Keratinocyte (primary cell): ENCODE measurements around the gene DMKN. TPM values are rescaled to one million over a fixed set of nuclear protein-coding genes. Genes with fewer than 3 reads are reported as not detected.

ENCODE experiments used
- DNase-seq: peaks from one replicate; pipeline ENCODE4 v3.0.0-alpha.2; 2011; ENCODE audit warnings: low read depth, missing footprints, low spot score
- FAIRE-seq: peaks from 2 replicates; lab custom pipeline; 2011; peaks lifted over from hg19 to GRCh38; lab: Jason Lieb, UNC
- H2AFZ ChIP-seq: 2 replicates; pipeline ENCODE4 v1.6.0; 2012; ENCODE audit warnings: low read length, control low read depth, inconsistent platforms; ENCODE audit not compliant: control insufficient read depth
- H3K27ac ChIP-seq: 2 replicates; pipeline ENCODE4 v1.5.1; 2011; ENCODE audit warnings: low read length; ENCODE audit not compliant: control insufficient read depth, insufficient read depth
- H3K27me3 ChIP-seq: 3 replicates; pipeline ENCODE4 v1.6.0; 2011; ENCODE audit warnings: low read length; ENCODE audit not compliant: control insufficient read depth, insufficient read depth; ENCODE audit errors: extremely low read depth
- H3K36me3 ChIP-seq, 2 experiments: 2 replicates in 1 of 2; 3 replicates in 1 of 2; pipeline ENCODE4 v1.5.1; 2011; ENCODE audit warnings: low read length in 2 of 2, mild to moderate bottlenecking in 1 of 2; ENCODE audit not compliant: control insufficient read depth in 2 of 2, insufficient read depth in 2 of 2; ENCODE audit errors: extremely low read depth in 1 of 2
- H3K4me1 ChIP-seq: 3 replicates; pipeline ENCODE4 v1.5.1; 2011; ENCODE audit warnings: low read length; ENCODE audit not compliant: control insufficient read depth, insufficient read depth; ENCODE audit errors: extremely low read depth
- H3K4me2 ChIP-seq: 3 replicates; pipeline ENCODE4 v1.6.0; 2011; ENCODE audit warnings: low read depth, low read length; ENCODE audit not compliant: control insufficient read depth, insufficient read depth; ENCODE audit errors: extremely low read depth
- H3K4me3 ChIP-seq, 3 experiments: fragments of 200-600 bp in 1 of 3; sonication (generic) in 1 of 3; 2 replicates in 2 of 3; 3 replicates in 1 of 3; pipeline ENCODE4 v1.5.1; 2011 to 2016; ENCODE audit warnings: low read length in 3 of 3, mild to moderate bottlenecking in 3 of 3, control low read depth in 2 of 3, inconsistent platforms in 1 of 3, low read depth in 1 of 3, mixed read lengths in 1 of 3, mixed run types in 1 of 3, moderate library complexity in 1 of 3; ENCODE audit not compliant: control insufficient read depth in 2 of 3, insufficient read depth in 2 of 3; ENCODE audit errors: extremely low read depth in 1 of 3
- H3K79me2 ChIP-seq: 2 replicates; pipeline ENCODE4 v1.6.0; 2012; ENCODE audit warnings: low read length; ENCODE audit not compliant: control insufficient read depth, insufficient read depth
- H3K9ac ChIP-seq: 3 replicates; pipeline ENCODE4 v1.6.0; 2011; ENCODE audit warnings: low read length; ENCODE audit not compliant: control insufficient read depth, insufficient read depth; ENCODE audit errors: extremely low read depth
- H3K9me1 ChIP-seq: 3 replicates; pipeline ENCODE4 v1.6.0; 2011; ENCODE audit warnings: low read length; ENCODE audit not compliant: control insufficient read depth, insufficient read depth; ENCODE audit errors: extremely low read depth
- H3K9me3 ChIP-seq: 2 replicates; pipeline ENCODE4 v1.5.1; 2012; ENCODE audit warnings: low read depth, low read length; ENCODE audit not compliant: control insufficient read depth
- H4K20me1 ChIP-seq: 3 replicates; pipeline ENCODE4 v1.6.0; 2011; ENCODE audit warnings: low read length; ENCODE audit not compliant: control insufficient read depth, insufficient read depth; ENCODE audit errors: extremely low read depth
- CTCF ChIP-seq, 3 experiments: IDR thresholded peaks in 1 of 3; conservative IDR thresholded peaks in 1 of 3; optimal IDR thresholded peaks in 1 of 3; 2 replicates in 2 of 3; 3 replicates in 1 of 3; pipeline versions ENCODE3 to v1.5.1; 2011; ENCODE audit warnings: low read length in 3 of 3, mild to moderate bottlenecking in 3 of 3, moderate library complexity in 2 of 3, control low read depth in 1 of 3, inconsistent platforms in 1 of 3; ENCODE audit not compliant: insufficient read depth in 2 of 3; ENCODE audit errors: extremely low read depth in 1 of 3
- EZH2 ChIP-seq: IDR thresholded peaks from one replicate; pipeline ENCODE4 v1.6.1; 2012; ENCODE audit warnings: inconsistent platforms, mild to moderate bottlenecking, low read length, moderate library complexity
- dilution Hi-C: fragments of 300-500 bp; cut with MboI; formaldehyde crosslinking; loops from one replicate; pipeline ENCODE4 v1.7.0; 2020; ENCODE audit warnings: low sequenced_read_pairs; ENCODE audit not compliant: extremely low pct_ligation_motif_present
- polyA plus RNA-seq, 5 experiments: library from polyadenylated mRNA; depleted of rRNA in 3 of 5; stranded (reverse) in 3 of 5; stranded (forward) in 1 of 5; unstranded in 1 of 5; fragments of >200 nt; gene quantifications; 1 replicate in 1 of 5; 2 replicates in 3 of 5; 3 replicates in 1 of 5; pipeline versions ENCODE4 v1.2.1 to v1.2.3, GENCODE V29; 2011 to 2012; ENCODE audit warnings: missing spikeins in 2 of 5, low read depth in 1 of 5, low replicate concordance in 1 of 5

DMKN gene
- polyA plus RNA-seq, 1 donor (not counting 4 experiments of a cell fraction or from before 2014, with no cell fraction given), result 235 TPM

DNA sequence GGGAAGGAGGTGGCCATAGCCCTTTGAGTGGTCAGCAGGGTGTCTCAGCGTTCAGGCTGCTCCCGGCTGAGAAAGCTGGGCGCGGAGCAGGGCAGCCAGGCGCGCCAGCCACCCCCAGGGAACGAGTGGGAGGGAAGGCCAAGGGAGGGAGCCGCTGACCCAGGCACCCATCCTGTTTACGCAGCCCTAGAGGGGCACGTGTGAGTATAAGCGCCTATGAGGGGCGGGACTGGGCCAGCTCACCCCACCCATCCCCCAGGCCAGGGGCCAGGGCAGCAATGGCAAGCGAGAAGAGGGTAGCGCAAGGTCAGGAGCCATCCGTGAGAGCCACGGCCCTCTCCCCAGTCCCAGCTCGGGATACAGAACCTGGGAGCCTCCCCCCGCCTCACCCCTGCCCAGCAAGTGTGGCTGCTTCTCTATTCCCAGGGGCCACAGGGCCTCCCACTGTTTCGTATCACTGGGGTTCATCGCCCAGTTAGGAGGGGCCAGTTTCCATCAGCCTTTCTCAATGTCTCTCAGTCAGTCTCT lies 897 bp upstream of the DMKN start:
- Histone ChIP-seq H3K4me2 (no peak overlapping the region), H3K27me3 (peaks cover 5% of the 10 kb centered on the region), H3K9me1 (no peaks in the 10 kb centered on the region), H3K27ac (no peak overlapping the region), H3K79me2 (peaks cover 3% of the 10 kb centered on the region), H3K9me3 (no peaks in the 10 kb centered on the region), H3K4me3 (no peak overlapping the region), H3K9ac (no peak overlapping the region), H4K20me1 (no peaks in the 10 kb centered on the region), H3K4me1 (peaks cover 21% of the 10 kb centered on the region), H2AFZ (peak overlapping the region; percentile 12), H3K36me3 (no peaks in the 10 kb centered on the region)
- TF ChIP-seq EZH2 (no peak), CTCF (optimal IDR thresholded peaks at IDR 0.05 in 1 of 3, IDR thresholded peaks at IDR 0.05 in 1 of 3, conservative IDR thresholded peaks at IDR 0.05 in 1 of 3; ENCODE audit: extremely low read depth in 1 of 3, insufficient read depth in 2 of 3, low read length in 3 of 3) (no peak)
- FAIRE-seq (no peak), DNase-seq (no peak)
- dilution Hi-C loops, result no loop called here

GRCh38 chr19:35512831-35513627 lies 420 bp downstream of the DMKN start:
- H3K27ac ChIP-seq, result no peak overlapping the region
- H3K4me3 ChIP-seq, result no peak overlapping the region

More at GRCh38 chr19:35512831-35513627, 420 bp downstream of the DMKN start:
- FAIRE-seq, result no peak
- H2AFZ ChIP-seq, result no peak overlapping the region
- H3K79me2 ChIP-seq, result peaks cover 14% of the 10 kb centered on the region
- peaks cover 5% of the 10 kb centered on the region for H3K27me3 ChIP-seq
- H4K20me1 ChIP-seq, result no peaks in the 10 kb centered on the region
- H3K4me1 ChIP-seq, result peaks cover 17% of the 10 kb centered on the region
- no peak overlapping the region for H3K4me2 ChIP-seq
- no peaks in the 10 kb centered on the region for H3K9me3 ChIP-seq
- no peak for DNase-seq
- no peak overlapping the region for H3K9ac ChIP-seq
- H3K36me3 ChIP-seq, result no peaks in the 10 kb centered on the region
- TF ChIP-seq CTCF (optimal IDR thresholded peaks at IDR 0.05 in 1 of 3, IDR thresholded peaks at IDR 0.05 in 1 of 3, conservative IDR thresholded peaks at IDR 0.05 in 1 of 3; ENCODE audit: extremely low read depth in 1 of 3, insufficient read depth in 2 of 3, low read length in 3 of 3), result no peak
- no peak for TF ChIP-seq EZH2
- H3K9me1 ChIP-seq, result no peaks in the 10 kb centered on the region
- dilution Hi-C loops, result no loop called here
